ENCODE results near the gene TRHDE.

TRHDE gene

DNA sequence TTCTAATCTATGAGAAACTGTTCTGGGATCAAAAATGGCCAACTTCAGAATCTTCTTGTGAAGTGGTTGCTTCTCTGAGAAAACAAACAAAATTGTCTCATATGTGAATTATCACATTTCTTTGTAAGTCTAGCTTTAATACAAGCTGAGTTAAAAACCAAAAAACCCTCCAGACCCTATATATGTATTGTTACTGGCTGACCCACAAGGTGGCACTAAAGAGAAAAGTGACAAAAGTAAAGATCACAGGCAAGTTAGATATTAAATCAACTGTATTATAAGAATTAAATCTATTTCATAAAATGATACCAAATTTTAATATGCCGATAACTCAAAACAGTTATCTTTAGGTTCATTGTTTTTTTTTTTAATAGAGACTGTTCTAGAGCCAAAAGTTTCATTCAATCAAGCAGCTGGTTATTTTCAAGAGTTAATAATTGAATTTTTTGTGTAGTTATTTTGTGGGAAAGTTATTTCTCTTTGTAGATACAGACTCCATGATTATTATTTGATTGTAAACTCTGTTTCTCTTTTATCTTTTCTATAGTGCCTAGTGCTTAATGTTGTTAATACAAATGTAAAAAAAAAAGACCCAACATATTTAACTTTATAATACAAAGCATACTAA is 7.5 kb upstream of the TRHDE start:
- Histone ChIP-seq H3K9me3 (ENCODE audit: control insufficient read depth, insufficient read depth, low read length) (no peaks in the 10 kb centered on the region), H3K36me3 (ENCODE audit: control insufficient read depth, insufficient read depth, low read length) (no peaks in the 10 kb centered on the region), H3K4me1 (ENCODE audit: control insufficient read depth, insufficient read depth, low read length) (no peaks in the 10 kb centered on the region), H3K27me3 (ENCODE audit: control insufficient read depth, insufficient read depth, low read length) (no peaks in the 10 kb centered on the region), H3K9ac (ENCODE audit: low read depth, low read length) (no peak overlapping the region), H3K4me3 (ENCODE audit: low read depth, low read length) (no peak overlapping the region)

DNA sequence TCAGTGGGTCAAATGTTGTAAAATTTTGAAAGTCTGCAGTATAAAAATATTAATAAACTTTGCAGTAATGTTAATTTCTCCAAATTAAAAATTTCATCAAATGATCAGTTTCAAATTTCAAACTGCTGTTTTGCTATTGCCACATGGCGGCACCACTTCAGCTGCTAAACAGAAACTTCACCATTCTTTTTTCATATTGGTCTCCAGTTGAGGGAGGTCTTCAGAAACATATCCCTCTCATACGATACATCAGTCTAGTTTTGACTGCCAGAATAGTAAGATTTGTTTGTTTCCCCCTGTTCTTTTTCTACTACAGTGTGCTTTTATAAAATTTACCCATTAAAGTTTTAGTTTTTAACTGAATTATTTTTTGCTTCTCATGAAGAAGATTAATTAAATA is 4.2 kb upstream of the TRHDE start:
- Histone ChIP-seq H3K9ac (ENCODE audit: low read depth, low read length) (no peak overlapping the region), H3K9me3 (ENCODE audit: control insufficient read depth, insufficient read depth, low read length) (no peaks in the 10 kb centered on the region), H3K4me3 (ENCODE audit: low read depth, low read length) (no peak overlapping the region), H3K4me1 (ENCODE audit: control insufficient read depth, insufficient read depth, low read length) (peaks cover 6% of the 10 kb centered on the region), H3K36me3 (ENCODE audit: control insufficient read depth, insufficient read depth, low read length) (no peaks in the 10 kb centered on the region), H3K27me3 (ENCODE audit: control insufficient read depth, insufficient read depth, low read length) (peaks cover under 1% of the 10 kb centered on the region)

DNA sequence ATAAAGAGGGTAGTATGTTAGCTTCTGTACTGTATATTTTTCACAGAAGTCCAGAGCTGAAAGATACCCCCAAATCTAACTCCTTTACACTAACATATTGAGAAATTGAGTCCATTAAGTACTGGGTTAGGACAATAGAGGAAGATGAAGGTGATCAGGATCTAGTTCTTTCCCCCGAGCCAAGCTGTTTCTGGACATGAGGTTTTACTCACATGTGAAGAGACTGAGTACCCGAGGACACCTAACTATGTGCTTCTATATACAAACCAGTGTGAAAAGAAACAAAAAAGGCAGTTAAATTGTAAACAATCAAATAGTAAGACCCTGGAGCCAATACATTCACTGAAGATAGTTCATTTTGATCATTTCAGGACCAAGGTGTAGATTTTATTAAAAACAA is 3.8 kb upstream of the TRHDE start:
- H3K9me3 ChIP-seq (ENCODE audit: control insufficient read depth, insufficient read depth, low read length), result no peaks in the 10 kb centered on the region
- H3K9ac ChIP-seq (ENCODE audit: low read depth, low read length), result no peak overlapping the region
- peaks cover 4% of the 10 kb centered on the region for H3K27me3 ChIP-seq (ENCODE audit: control insufficient read depth, insufficient read depth, low read length)
- peaks cover 6% of the 10 kb centered on the region for H3K4me1 ChIP-seq (ENCODE audit: control insufficient read depth, insufficient read depth, low read length)
- H3K36me3 ChIP-seq (ENCODE audit: control insufficient read depth, insufficient read depth, low read length), result no peaks in the 10 kb centered on the region
- no peak overlapping the region for H3K4me3 ChIP-seq (ENCODE audit: low read depth, low read length)

DNA sequence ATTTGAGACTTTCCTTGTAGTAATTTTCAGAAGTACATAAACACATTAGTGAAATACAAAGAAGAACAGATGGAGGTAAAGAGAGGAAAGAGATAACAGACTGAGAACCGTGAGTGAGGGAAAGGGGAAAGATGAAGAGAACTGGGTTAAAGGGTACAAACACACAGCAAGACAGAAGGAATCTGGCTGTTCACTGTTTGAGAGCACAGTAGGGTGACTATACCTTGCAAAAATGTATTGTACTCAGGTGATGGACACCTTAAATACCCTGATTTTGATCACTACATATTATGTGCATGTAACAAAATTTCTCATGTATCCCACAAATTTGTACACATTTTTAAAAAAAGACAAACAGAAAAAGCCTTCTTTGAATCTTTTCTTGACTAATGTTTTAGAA is 2.7 kb upstream of the TRHDE start:
- Histone ChIP-seq H3K4me1 (ENCODE audit: control insufficient read depth, insufficient read depth, low read length) (peaks cover 6% of the 10 kb centered on the region), H3K27me3 (ENCODE audit: control insufficient read depth, insufficient read depth, low read length) (peaks cover 15% of the 10 kb centered on the region), H3K4me3 (ENCODE audit: low read depth, low read length) (no peak overlapping the region)

DNA sequence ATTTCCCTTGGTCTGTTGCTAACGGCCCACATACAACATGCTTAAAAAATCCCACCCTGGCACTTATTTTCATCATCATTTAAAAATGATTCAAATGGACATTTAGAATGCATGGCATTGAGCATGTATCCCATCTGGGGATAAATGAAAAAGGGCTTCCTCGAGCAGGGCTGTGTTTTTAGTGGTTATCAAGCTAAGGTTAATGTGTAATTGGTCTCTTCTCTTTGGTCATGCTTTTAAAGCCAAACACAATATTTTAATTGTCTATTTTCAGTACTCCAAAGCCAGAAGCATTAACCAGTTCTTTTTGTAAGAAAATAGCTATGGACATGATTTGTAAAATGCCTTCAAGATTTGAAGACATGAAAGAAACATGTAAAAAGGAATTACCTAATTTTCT is 1.9 kb upstream of the TRHDE start:
- H3K4me3 ChIP-seq (ENCODE audit: low read depth, low read length), result no peak overlapping the region
- no peaks in the 10 kb centered on the region for H3K9me3 ChIP-seq (ENCODE audit: control insufficient read depth, insufficient read depth, low read length)
- no peaks in the 10 kb centered on the region for H3K36me3 ChIP-seq (ENCODE audit: control insufficient read depth, insufficient read depth, low read length)
- no peak overlapping the region for H3K9ac ChIP-seq (ENCODE audit: low read depth, low read length)
- peaks cover 22% of the 10 kb centered on the region for H3K27me3 ChIP-seq (ENCODE audit: control insufficient read depth, insufficient read depth, low read length)
- H3K4me1 ChIP-seq (ENCODE audit: control insufficient read depth, insufficient read depth, low read length), result peaks cover 6% of the 10 kb centered on the region

More for the DNA sequence above, 2.7 kb upstream of the TRHDE start:
- Histone ChIP-seq H3K36me3 (ENCODE audit: control insufficient read depth, insufficient read depth, low read length) (no peaks in the 10 kb centered on the region), H3K9ac (ENCODE audit: low read depth, low read length) (no peak overlapping the region), H3K9me3 (ENCODE audit: control insufficient read depth, insufficient read depth, low read length) (no peaks in the 10 kb centered on the region)

DNA sequence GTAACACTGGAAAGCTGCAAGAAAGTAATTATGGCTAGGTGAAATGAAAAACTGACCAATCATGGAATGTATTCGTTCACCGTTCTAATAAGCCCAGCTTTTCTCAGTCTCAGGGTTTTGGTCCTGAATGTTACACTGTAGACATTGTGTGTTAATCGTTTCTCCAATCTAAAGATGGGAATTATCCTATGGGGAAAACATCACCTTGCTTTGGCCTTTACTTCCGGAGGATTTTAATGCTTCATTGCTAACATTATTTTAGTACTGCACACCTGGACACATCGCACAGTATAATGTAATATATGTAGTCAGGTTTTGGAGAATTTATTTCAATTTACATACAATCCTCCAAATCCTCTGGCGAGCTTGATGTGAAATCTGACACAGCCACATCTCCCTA is 1.2 kb upstream of the TRHDE start:
- Histone ChIP-seq H3K36me3 (ENCODE audit: control insufficient read depth, insufficient read depth, low read length) (no peaks in the 10 kb centered on the region), H3K9me3 (ENCODE audit: control insufficient read depth, insufficient read depth, low read length) (no peaks in the 10 kb centered on the region), H3K27me3 (ENCODE audit: control insufficient read depth, insufficient read depth, low read length) (peaks cover 22% of the 10 kb centered on the region), H3K4me1 (ENCODE audit: control insufficient read depth, insufficient read depth, low read length) (peaks cover 6% of the 10 kb centered on the region), H3K4me3 (ENCODE audit: low read depth, low read length) (peak overlapping the region; percentile 63), H3K9ac (ENCODE audit: low read depth, low read length) (no peak overlapping the region)

DNA sequence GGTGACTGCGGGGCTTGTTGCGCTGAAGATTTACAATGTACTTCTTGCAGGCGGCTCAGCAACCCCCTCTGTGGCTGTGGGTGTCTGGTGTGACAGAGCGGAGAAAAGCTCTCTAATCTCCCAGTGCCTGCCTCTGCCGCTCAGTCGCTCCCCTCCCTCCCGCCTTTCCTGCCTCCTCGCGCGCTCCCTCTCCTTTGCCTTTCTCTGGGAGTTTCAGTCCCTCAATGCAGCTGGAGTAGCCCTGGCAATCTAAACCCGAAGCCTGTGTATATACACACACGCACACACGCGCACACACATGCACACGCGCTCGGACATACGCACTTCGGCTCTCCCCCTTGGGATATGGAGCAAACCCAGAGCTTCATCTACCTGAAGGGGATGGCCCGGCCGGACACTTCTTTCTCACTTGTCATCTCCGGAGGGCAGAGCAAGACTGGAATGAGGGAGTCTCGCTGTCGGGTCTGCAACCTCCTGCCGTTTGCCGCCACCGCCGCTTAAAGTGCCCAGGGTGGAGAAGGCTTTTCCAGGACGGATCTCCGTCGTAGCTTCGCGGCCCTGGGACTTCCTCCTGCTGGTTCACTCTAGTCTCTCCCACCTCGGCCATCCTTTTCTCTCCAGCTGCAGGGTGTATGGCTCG is 599 bp upstream of the TRHDE start:
- peaks cover 6% of the 10 kb centered on the region for H3K4me1 ChIP-seq (ENCODE audit: control insufficient read depth, insufficient read depth, low read length)
- H3K4me3 ChIP-seq (ENCODE audit: low read depth, low read length), result peak overlapping the region; percentile 63
- H3K9ac ChIP-seq (ENCODE audit: low read depth, low read length), result peak overlapping the region; percentile 28
- peaks cover 22% of the 10 kb centered on the region for H3K27me3 ChIP-seq (ENCODE audit: control insufficient read depth, insufficient read depth, low read length)
- H3K36me3 ChIP-seq (ENCODE audit: control insufficient read depth, insufficient read depth, low read length), result no peaks in the 10 kb centered on the region
- no peaks in the 10 kb centered on the region for H3K9me3 ChIP-seq (ENCODE audit: control insufficient read depth, insufficient read depth, low read length)

DNA sequence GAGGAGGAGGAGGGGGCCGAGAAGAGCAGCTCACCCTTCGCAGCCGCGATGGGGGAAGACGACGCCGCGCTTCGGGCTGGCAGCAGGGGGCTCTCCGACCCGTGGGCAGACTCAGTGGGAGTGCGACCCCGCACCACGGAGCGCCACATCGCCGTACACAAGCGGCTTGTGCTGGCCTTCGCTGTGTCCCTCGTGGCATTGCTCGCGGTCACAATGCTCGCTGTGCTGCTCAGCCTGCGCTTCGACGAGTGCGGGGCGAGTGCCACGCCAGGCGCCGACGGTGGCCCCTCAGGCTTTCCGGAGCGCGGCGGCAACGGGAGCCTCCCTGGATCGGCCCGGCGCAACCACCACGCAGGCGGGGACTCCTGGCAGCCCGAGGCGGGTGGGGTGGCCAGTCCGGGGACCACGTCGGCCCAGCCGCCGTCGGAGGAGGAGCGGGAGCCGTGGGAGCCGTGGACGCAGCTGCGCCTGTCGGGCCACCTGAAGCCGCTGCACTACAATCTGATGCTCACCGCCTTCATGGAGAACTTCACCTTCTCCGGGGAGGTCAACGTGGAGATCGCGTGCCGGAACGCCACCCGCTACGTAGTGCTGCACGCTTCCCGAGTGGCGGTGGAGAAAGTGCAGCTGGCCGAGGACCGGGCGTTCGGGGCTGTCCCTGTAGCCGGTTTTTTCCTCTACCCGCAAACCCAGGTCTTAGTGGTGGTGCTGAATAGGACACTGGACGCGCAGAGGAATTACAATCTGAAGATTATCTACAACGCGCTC is 745 bp downstream of the TRHDE start:
- peaks cover 6% of the 10 kb centered on the region for H3K4me1 ChIP-seq (ENCODE audit: control insufficient read depth, insufficient read depth, low read length)
- peaks cover 22% of the 10 kb centered on the region for H3K27me3 ChIP-seq (ENCODE audit: control insufficient read depth, insufficient read depth, low read length)
- H3K9me3 ChIP-seq (ENCODE audit: control insufficient read depth, insufficient read depth, low read length), result no peaks in the 10 kb centered on the region
- peak overlapping the region; percentile 29 for H3K9ac ChIP-seq (ENCODE audit: low read depth, low read length)
- H3K4me3 ChIP-seq (ENCODE audit: low read depth, low read length), result peak overlapping the region; percentile 63
- H3K36me3 ChIP-seq (ENCODE audit: control insufficient read depth, insufficient read depth, low read length), result no peaks in the 10 kb centered on the region

DNA sequence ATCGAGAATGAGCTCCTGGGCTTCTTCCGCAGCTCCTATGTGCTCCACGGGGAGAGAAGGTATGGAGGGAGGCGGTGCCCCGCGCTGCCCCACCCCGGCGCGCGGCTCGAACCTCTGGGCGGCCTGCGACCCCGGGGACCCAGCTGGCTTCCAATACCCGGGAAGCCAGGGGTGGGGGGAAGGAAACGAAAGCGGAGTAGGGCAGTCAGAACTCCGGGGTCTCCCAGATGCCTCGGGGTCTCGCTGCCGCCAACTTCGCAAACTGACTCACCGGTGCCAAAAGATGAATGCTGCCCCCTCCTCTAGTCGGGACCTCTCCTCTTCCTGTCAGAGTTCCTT is 1.3 kb downstream of the TRHDE start:
- peaks cover 6% of the 10 kb centered on the region for H3K4me1 ChIP-seq (ENCODE audit: control insufficient read depth, insufficient read depth, low read length)
- H3K4me3 ChIP-seq (ENCODE audit: low read depth, low read length), result peak overlapping the region; percentile 63
- no peaks in the 10 kb centered on the region for H3K36me3 ChIP-seq (ENCODE audit: control insufficient read depth, insufficient read depth, low read length)
- no peak overlapping the region for H3K9ac ChIP-seq (ENCODE audit: low read depth, low read length)
- H3K27me3 ChIP-seq (ENCODE audit: control insufficient read depth, insufficient read depth, low read length), result peaks cover 22% of the 10 kb centered on the region
- no peaks in the 10 kb centered on the region for H3K9me3 ChIP-seq (ENCODE audit: control insufficient read depth, insufficient read depth, low read length)

DNA sequence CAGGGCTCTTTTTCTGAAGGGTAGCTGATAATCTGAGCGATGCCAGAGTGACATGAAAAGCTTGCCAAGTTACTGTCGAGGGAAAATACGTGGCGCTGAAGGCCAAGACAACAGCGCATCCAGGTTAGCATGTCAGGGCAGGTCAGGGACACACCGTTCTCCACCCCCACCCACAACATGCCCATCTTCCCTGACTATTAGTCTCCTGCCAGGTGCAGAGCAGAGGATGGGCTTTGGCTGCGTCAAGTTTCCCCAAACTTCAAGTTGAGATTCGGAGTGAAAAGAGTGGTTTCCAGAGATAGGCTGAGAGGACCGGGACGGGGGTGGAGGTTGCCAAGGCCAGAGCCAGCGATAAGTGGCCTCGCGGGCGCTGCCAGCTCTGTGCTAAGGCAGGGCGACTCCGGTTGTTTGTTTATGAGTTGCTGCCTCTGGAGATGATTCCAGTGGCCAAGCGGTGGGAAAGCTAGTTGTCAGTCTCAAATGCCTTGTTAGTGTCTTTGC is 1.7 kb downstream of the TRHDE start:
- H3K4me3 ChIP-seq (ENCODE audit: low read depth, low read length), result peak overlapping the region; percentile 63
- H3K4me1 ChIP-seq (ENCODE audit: control insufficient read depth, insufficient read depth, low read length), result peaks cover 6% of the 10 kb centered on the region
- no peak overlapping the region for H3K9ac ChIP-seq (ENCODE audit: low read depth, low read length)
- H3K36me3 ChIP-seq (ENCODE audit: control insufficient read depth, insufficient read depth, low read length), result no peaks in the 10 kb centered on the region
- peaks cover 22% of the 10 kb centered on the region for H3K27me3 ChIP-seq (ENCODE audit: control insufficient read depth, insufficient read depth, low read length)
- no peaks in the 10 kb centered on the region for H3K9me3 ChIP-seq (ENCODE audit: control insufficient read depth, insufficient read depth, low read length)

DNA sequence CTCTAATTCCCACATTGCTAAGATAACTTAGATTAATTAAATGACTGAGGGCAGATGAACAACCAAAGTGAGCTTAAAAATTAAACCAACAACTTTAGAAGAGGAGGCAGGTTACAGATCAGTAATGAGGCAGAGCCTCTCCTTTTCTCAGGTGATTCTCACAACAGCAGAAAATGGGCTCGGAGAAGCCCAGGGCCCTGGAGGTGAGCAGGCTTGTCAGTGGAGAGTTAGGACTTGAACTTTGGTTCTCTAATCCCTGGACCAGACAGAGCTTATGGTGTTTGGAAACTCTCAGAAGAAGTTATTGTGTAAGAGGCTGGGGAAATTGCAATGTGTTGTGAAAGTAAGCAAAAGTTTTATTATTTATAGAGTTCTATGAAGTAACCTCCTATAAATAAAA is 2.8 kb downstream of the TRHDE start:
- Histone ChIP-seq H3K9me3 (ENCODE audit: control insufficient read depth, insufficient read depth, low read length) (no peaks in the 10 kb centered on the region), H3K9ac (ENCODE audit: low read depth, low read length) (no peak overlapping the region), H3K27me3 (ENCODE audit: control insufficient read depth, insufficient read depth, low read length) (peaks cover 22% of the 10 kb centered on the region), H3K4me1 (ENCODE audit: control insufficient read depth, insufficient read depth, low read length) (peaks cover 5% of the 10 kb centered on the region), H3K36me3 (ENCODE audit: control insufficient read depth, insufficient read depth, low read length) (no peaks in the 10 kb centered on the region), H3K4me3 (ENCODE audit: low read depth, low read length) (no peak overlapping the region)

DNA sequence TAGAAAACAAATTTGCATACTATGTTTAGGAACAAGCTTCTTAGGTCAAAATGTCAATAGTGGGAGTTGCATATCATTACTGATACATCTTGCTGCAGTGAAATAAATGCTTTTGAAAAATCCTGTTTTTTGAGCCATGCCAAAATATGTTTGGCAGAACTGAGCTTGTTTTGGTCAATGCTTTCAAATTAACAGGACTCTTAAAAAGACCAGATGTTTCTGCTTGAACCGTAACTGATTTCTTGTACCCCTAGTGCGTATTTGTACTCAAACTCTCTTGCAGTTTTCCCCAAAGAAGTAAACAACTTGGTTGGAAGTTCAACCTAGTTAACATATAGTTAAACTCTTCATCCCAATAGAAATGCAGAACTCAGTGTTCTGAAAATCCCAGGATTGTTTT is 3.4 kb downstream of the TRHDE start:
- Histone ChIP-seq H3K4me1 (ENCODE audit: control insufficient read depth, insufficient read depth, low read length) (peaks cover 2% of the 10 kb centered on the region), H3K27me3 (ENCODE audit: control insufficient read depth, insufficient read depth, low read length) (peaks cover 22% of the 10 kb centered on the region), H3K4me3 (ENCODE audit: low read depth, low read length) (no peak overlapping the region), H3K9ac (ENCODE audit: low read depth, low read length) (no peak overlapping the region), H3K36me3 (ENCODE audit: control insufficient read depth, insufficient read depth, low read length) (no peaks in the 10 kb centered on the region), H3K9me3 (ENCODE audit: control insufficient read depth, insufficient read depth, low read length) (no peaks in the 10 kb centered on the region)

Data from iPS-15b (cell line).